K562 (cell line): ENCODE data around the gene HSD17B11.

Experiments used
- KDM1A ChIP-seq, 2 experiments: fragments of 450-650 bp; IDR thresholded peaks; 2 replicates each; pipeline ENCODE4 v1.6.1; 2016; ENCODE audit warnings: mild to moderate bottlenecking in 2 of 2
- TF ChIP-seq, protein P1 (sequence below): fragments of 450-650 bp; formaldehyde crosslinking; IDR thresholded peaks from 2 replicates; pipeline ENCODE4 v1.4.0; 2022; ENCODE audit warnings: missing genetic modification characterization
- TF ChIP-seq, protein P2 (sequence below), 3 experiments: IDR thresholded peaks in 2 of 3; conservative IDR thresholded peaks in 1 of 3; 2 replicates each; pipeline ENCODE4 v1.5.1; 2011 to 2012; ENCODE audit warnings: low read length in 3 of 3, mild to moderate bottlenecking in 3 of 3, control low read depth in 2 of 3, improper control_type of control experiment in 1 of 3, inconsistent platforms in 1 of 3, low read depth in 1 of 3, mixed read lengths in 1 of 3, moderate library complexity in 1 of 3; ENCODE audit not compliant: insufficient read depth in 2 of 3

DNA sequence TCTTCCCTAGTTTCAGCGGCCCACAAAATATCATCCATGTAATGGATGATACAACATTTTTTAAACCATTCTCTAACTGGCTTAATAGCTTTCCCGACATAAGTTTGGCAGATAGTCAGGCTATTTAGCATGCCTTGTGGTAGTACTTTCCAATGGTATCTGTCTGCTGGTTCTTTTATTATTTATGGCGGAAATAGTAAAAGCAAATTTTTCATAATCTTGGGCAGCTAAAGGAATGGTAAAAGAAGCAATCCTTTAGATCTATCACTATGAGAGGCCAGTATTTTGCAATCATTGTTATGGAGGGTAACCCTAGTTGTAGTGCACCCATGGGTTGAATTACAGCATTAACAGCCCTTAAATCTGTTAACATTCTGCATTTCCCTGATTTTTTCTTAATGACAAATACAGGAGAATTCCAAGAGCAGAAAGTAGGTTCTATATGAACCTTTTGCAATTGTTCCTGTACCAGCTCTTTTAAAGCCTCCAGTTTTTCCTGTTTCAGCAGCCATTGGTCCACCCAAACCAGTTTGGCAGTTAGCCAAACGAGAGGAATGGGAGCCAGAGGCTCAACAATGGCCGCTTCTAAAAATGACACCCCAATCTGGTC lies 14.3 kb upstream of the HSD17B11 start:
- TF ChIP-seq, protein P1, sequence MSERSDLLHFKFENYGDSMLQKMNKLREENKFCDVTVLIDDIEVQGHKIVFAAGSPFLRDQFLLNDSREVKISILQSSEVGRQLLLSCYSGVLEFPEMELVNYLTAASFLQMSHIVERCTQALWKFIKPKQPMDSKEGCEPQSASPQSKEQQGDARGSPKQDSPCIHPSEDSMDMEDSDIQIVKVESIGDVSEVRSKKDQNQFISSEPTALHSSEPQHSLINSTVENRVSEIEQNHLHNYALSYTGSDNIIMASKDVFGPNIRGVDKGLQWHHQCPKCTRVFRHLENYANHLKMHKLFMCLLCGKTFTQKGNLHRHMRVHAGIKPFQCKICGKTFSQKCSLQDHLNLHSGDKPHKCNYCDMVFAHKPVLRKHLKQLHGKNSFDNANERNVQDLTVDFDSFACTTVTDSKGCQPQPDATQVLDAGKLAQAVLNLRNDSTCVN, result no peak
- TF ChIP-seq, protein P2, sequence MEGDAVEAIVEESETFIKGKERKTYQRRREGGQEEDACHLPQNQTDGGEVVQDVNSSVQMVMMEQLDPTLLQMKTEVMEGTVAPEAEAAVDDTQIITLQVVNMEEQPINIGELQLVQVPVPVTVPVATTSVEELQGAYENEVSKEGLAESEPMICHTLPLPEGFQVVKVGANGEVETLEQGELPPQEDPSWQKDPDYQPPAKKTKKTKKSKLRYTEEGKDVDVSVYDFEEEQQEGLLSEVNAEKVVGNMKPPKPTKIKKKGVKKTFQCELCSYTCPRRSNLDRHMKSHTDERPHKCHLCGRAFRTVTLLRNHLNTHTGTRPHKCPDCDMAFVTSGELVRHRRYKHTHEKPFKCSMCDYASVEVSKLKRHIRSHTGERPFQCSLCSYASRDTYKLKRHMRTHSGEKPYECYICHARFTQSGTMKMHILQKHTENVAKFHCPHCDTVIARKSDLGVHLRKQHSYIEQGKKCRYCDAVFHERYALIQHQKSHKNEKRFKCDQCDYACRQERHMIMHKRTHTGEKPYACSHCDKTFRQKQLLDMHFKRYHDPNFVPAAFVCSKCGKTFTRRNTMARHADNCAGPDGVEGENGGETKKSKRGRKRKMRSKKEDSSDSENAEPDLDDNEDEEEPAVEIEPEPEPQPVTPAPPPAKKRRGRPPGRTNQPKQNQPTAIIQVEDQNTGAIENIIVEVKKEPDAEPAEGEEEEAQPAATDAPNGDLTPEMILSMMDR (IDR thresholded peaks at IDR 0.05 in 2 of 3, conservative IDR thresholded peaks at IDR 0.05 in 1 of 3; ENCODE audit: insufficient read depth in 2 of 3, low read depth in 1 of 3, low read length in 3 of 3), result no peak
- TF ChIP-seq KDM1A (IDR thresholded peaks at IDR 0.05), result no peak
